Posterior vena cava (tissue), 2 donors: ENCODE data around the gene BAIAP2L1. TPM values are rescaled to one million over a fixed set of nuclear protein-coding genes. Genes with fewer than 3 reads are reported as not detected.

Source experiments
- DNase-seq: peaks from one replicate; pipeline ENCODE4 v3.0.0-alpha.2; 2020; ENCODE audit warnings: low spot score
- intact Hi-C, 2 donors: fragments of 100-400 bp; cut with DNase I; formaldehyde crosslinking; loops; one replicate each; pipeline versions ENCODE4 v1.14.1 to v1.14.2; 2022 to 2023
- total RNA-seq, 2 donors: library from RNA; stranded (reverse); fragmentation: NEBNext Ultra II Directional; extraction: Animal tissue kit (Norgen Biotek cat#: 25700); gene quantifications; one replicate each; pipeline ENCODE4 v1.2.1, GENCODE V29; 2021
- donor health status: DM: yes; HTN: yes; CAD: no.
- donor health status: DM: yes; HTN: yes; CAD: no.

Gene BAIAP2L1
- total RNA-seq, 2 donors from 2014 or later, result 1.5 to 1.6 TPM

GRCh38 chr7:98365863-98366561 is 34.9 kb downstream of the BAIAP2L1 start:
- intact Hi-C loops, result no loop called here
- DNase-seq, result no peak

GRCh38 chr7:98364220-98364619 is 36.7 kb downstream of the BAIAP2L1 start:
- intact Hi-C loops, result no loop called here
- no peak for DNase-seq

GRCh38 chr7:98362517-98362916 is 38.4 kb downstream of the BAIAP2L1 start:
- no peak for DNase-seq
- intact Hi-C loops, result no loop called here

GRCh38 chr7:98360221-98361130 is 40.4 kb downstream of the BAIAP2L1 start:
- intact Hi-C loops, result no loop called here
- no peak for DNase-seq

GRCh38 chr7:98359395-98359794 is 41.5 kb downstream of the BAIAP2L1 start:
- intact Hi-C loops, result no loop called here
- no peak for DNase-seq

GRCh38 chr7:98358706-98359105 is 42.2 kb downstream of the BAIAP2L1 start:
- intact Hi-C loops, result no loop called here
- DNase-seq, result no peak

GRCh38 chr7:98357751-98358161 is 43.1 kb downstream of the BAIAP2L1 start:
- intact Hi-C loops, result no loop called here

GRCh38 chr7:98355250-98355538 is 45.7 kb downstream of the BAIAP2L1 start:
- no peak for DNase-seq
- intact Hi-C loops, result no loop called here

More at GRCh38 chr7:98357751-98358161, 43.1 kb downstream of the BAIAP2L1 start:
- DNase-seq, result no peak

- intact Hi-C loops, result no loop called here
- DNase-seq, result no peak
Measured at GRCh38 chr7:98354511-98355249, 46.2 kb downstream of the BAIAP2L1 start.

GRCh38 chr7:98354052-98354451 is 46.8 kb downstream of the BAIAP2L1 start:
- intact Hi-C loops, result no loop called here
- no peak for DNase-seq

GRCh38 chr7:98352621-98353020 is 48.3 kb downstream of the BAIAP2L1 start:
- intact Hi-C loops, result no loop called here
- DNase-seq, result no peak

- intact Hi-C loops, result no loop called here
- no peak for DNase-seq
Measured at GRCh38 chr7:98351136-98351535, 49.8 kb downstream of the BAIAP2L1 start.

- intact Hi-C loops, result no loop called here
- DNase-seq, result no peak
Measured at GRCh38 chr7:98348726-98349474, 52.0 kb downstream of the BAIAP2L1 start.

- no peak for DNase-seq
- intact Hi-C loops, result no loop called here
Measured at GRCh38 chr7:98346515-98347069, 54.3 kb downstream of the BAIAP2L1 start.

GRCh38 chr7:98341106-98341505 is 59.8 kb downstream of the BAIAP2L1 start:
- intact Hi-C loops, result no loop called here
- no peak for DNase-seq

- DNase-seq, result no peak
- intact Hi-C loops, result no loop called here
Measured at GRCh38 chr7:98339043-98339442, 61.8 kb downstream of the BAIAP2L1 start.

- DNase-seq, result no peak
- intact Hi-C loops, result no loop called here
Measured at GRCh38 chr7:98338441-98338840, 62.4 kb downstream of the BAIAP2L1 start.

- no peak for DNase-seq
- intact Hi-C loops, result no loop called here
Measured at GRCh38 chr7:98335411-98335977, 65.4 kb downstream of the BAIAP2L1 start.

- intact Hi-C loops, result no loop called here
- DNase-seq, result no peak
Measured at GRCh38 chr7:98334081-98334480, 66.8 kb downstream of the BAIAP2L1 start.
